Stimulated activated CD8-positive, alpha-beta memory T cell treated with anti-CD3 and anti-CD28 coated beads, Interleukin-15, amount 100 ng/mL, for 1 hour (primary cell): ENCODE data around the gene EPX.

Experiments
- DNase-seq: peaks from one replicate; pipeline ENCODE4 v3.0.0-alpha.2; 2020; ENCODE audit warnings: low read depth

EPX gene

DNA sequence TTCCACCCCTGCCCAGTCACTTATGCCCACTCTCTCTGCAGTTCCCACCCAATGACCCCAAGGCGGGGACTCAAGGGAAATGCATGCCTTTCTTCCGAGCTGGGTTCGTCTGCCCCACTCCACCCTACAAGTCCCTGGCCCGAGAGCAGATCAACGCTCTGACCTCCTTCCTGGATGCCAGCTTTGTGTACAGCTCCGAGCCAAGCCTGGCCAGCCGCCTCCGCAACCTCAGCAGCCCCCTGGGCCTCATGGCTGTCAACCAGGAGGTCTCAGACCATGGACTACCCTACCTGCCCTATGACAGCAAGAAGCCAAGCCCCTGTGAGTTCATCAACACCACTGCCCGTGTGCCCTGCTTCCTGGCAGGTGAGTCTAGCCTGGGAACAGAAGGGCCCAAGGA is 59.6 kb downstream of the EPX start:
- no peak for DNase-seq

DNA sequence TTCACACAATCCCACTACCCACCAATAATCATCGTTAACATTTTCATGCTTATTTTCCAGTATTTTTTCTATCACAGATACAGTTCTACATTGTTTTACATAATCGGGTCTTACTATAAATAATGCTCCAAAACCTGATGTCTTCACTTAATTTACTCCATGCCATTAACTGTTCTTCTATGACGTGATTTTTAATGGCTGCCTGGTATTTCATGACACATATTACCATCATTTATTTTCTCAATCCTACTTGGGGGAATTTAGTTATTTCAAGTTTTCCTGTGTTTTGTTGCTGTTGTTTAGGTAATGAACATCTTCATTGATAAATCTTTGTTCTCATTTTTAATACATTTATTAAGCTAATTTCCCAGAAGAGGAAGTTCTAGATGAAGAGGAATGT is 60.6 kb downstream of the EPX start:
- DNase-seq = no peak
